Measurements from ENCODE around the gene BFAR.
A peak's percentile ranks its signal among the peaks of the same experiment; 100 is the strongest.
"Not testable (repeated sequence)": the region's sequence is repeated elsewhere in the genome, so short reads cannot be mapped to it uniquely, and the experiment has no call there.

BFAR gene

DNA sequence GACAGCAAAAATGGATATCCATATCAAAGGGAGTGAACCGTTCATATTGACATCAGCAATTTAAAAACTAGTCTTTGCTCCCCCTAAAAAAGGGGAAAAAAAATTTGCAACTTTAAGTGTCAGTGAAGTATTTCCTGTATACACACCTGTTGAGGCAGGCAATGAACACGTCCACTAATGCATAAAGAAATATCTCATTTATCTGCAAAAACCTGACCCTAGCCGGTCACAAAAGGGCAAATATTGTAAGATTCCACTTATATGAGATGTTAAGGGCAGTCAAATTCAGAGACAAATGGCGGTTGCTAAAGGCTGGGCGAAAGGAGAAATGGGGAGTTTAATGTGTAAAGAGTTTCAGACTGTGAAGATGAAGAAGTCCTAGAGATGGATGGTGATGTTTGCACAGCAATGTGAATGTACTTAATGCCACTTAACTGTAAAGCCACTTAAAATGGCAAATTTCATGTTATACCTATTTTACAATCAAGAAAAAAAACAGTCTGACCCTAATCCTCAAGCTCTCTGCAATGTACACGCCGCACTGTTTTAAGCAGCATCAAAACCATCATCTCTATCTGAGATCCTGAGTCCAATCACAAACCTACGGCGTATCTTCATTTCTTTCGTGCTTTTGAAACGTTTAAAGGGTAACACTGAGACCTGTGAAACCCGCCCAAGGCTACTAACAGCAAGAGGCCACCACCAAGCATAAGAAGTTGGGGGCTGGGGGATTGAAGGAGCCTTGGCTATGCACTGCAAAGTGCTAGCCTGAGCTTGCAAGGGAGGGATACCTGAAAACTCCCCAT lies 3.7 kb upstream of the BFAR start:
- Mint-ChIP-seq H3K9me3 (no peaks in the 10 kb centered on the region), H3K27ac (peak overlapping the region; percentile 96), H3K27me3 (no peaks in the 10 kb centered on the region), H3K4me1 (ENCODE audit: low read depth) (peaks cover 53% of the 10 kb centered on the region), H3K36me3 (ENCODE audit: low read depth) (peaks cover 70% of the 10 kb centered on the region), H3K4me3 (peak overlapping the region; percentile 95)
- DNase-seq = no peak

DNA sequence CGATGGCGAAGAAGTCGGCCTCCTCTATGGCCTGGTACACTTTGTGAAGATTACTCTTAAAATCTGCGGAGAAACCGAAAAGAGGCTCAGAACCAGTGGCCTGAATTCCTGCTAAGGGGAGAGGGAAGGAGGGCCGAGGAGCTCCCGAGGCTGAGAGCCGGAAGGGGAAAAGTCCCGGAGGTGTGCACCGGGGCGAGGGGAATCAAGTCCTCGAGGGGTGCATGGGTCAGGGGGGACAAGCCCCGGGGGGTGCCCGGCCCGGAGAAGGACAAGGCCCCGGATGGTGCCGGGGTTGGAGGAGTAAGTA lies 3.2 kb upstream of the BFAR start:
- Mint-ChIP-seq H3K36me3 (ENCODE audit: low read depth) (peaks cover 70% of the 10 kb centered on the region), H3K9me3 (no peaks in the 10 kb centered on the region), H3K27ac (peak overlapping the region; percentile 96), H3K27me3 (no peaks in the 10 kb centered on the region), H3K4me3 (peak overlapping the region; percentile 95), H3K4me1 (ENCODE audit: low read depth) (peaks cover 56% of the 10 kb centered on the region)
- no peak for DNase-seq

DNA sequence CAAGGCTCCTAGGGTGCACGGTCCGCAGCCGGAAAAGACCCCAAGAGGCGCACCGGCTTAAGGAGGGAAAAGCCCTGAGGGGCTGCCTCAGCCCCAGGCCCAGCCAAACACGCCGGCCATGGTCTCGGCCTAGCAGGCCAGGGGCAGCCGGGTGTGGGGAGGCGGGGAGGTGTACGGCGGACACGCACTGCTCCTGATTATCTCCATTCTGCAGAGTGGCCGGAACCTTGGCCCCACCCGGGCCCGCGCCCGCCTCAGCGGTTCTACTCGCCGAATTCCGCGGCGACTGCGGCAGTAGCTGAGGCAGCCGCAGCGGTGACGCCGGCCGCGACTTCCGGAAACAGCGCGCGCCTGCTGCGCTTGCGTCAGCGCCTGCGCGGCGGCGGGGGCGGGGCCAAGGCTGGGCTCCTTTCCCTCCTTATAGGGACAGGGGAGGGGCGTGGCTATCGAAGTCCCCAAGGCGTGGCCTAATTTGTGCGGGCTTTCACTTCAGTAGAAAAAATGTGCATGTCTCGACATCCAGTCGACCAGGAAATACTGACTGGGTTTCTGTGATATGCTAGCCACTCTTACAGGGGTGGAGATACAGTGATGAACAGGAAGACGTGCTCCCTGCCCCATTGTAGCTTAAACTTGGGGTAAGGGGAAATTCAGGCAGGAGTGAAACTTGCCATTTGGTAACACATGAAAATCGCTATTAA lies 2.7 kb upstream of the BFAR start, which contains the start of gene PARN:
Gene PARN, minus strand, starts transcription at position 342 of the 701 bp plus-strand sequence. Its CDS starts 135 bp downstream, at position 207.
- H3K27ac Mint-ChIP-seq = peak within 1 kb of the TSS; percentile 99
- no peaks in the 10 kb centered on the region for H3K9me3 Mint-ChIP-seq

DNA sequence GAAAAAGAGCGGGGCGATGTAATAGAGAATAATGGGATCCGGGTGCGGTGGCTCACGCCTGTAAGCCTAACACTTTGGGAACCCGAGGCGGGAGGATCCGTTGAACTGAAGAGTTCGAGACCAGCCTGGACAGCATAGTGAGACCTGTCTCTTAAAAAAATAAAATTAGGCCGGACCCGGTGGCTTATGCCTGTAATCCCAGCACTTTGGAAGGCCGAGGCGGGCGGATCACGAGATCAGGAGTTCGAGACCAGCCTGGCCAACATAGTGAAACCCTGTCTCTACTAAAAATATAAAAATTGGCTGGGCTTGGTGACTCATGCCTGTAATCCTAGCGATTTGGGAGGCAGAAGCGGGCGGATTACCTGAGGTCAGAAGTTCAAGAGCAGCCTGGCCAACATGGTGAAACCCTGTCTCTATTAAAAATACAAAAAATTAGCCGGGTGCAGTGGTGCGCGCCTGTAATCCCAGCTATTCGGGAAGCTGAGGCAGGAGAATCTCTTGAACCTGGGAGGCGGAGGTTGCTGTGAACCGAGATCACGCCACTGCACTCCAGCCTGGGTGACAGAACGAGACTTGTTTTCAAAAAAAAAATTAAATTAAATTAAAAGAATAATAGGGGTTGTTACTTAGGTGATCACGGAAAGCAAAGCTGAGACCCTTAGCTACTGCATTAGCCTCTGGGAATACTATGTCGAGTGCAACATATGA lies 2.0 kb upstream of the BFAR start:
- H3K27me3 Mint-ChIP-seq, DNase-seq, H3K9me3 Mint-ChIP-seq: not testable (repeated sequence)
- H3K4me3 Mint-ChIP-seq = peak overlapping the region; percentile 100
- H3K36me3 Mint-ChIP-seq (ENCODE audit: low read depth) = peaks cover 70% of the 10 kb centered on the region
- H3K27ac Mint-ChIP-seq = peak overlapping the region; percentile 99
- H3K4me1 Mint-ChIP-seq (ENCODE audit: low read depth) = peaks cover 65% of the 10 kb centered on the region

More for the DNA sequence above, 2.7 kb upstream of the BFAR start, which contains the start of gene PARN:
- DNase-seq = peak; percentile 98
- H3K27me3 Mint-ChIP-seq = no peaks in the 10 kb centered on the region
- peaks cover 61% of the 10 kb centered on the region for H3K4me1 Mint-ChIP-seq (ENCODE audit: low read depth)
- H3K4me3 Mint-ChIP-seq = peak within 1 kb of the TSS; percentile 95
- peaks cover 70% of the 10 kb centered on the region for H3K36me3 Mint-ChIP-seq (ENCODE audit: low read depth)

DNA sequence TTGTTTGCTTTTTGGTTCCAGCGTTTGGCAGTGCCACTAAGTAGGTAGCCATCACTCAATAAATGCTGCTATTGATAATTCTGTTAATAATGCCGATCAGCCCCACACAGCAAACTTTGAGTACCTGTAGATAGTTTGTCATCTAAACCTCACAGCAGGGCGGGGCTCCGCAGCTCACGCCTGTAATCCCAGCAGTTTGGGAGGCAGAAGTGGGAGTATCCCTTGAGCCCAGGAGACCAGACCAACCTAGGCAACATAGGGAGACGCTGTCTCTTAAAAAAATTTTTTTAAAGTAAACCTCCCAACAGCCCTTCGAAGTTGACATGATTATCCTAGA lies 1.6 kb downstream of the BFAR start:
- H3K27me3 Mint-ChIP-seq = no peaks in the 10 kb centered on the region
- H3K27ac Mint-ChIP-seq = peak overlapping the region; percentile 99
- no peaks in the 10 kb centered on the region for H3K9me3 Mint-ChIP-seq
- no peak for DNase-seq
- peaks cover 60% of the 10 kb centered on the region for H3K4me1 Mint-ChIP-seq (ENCODE audit: low read depth)
- peak overlapping the region; percentile 100 for H3K4me3 Mint-ChIP-seq
- peaks cover 72% of the 10 kb centered on the region for H3K36me3 Mint-ChIP-seq (ENCODE audit: low read depth)

DNA sequence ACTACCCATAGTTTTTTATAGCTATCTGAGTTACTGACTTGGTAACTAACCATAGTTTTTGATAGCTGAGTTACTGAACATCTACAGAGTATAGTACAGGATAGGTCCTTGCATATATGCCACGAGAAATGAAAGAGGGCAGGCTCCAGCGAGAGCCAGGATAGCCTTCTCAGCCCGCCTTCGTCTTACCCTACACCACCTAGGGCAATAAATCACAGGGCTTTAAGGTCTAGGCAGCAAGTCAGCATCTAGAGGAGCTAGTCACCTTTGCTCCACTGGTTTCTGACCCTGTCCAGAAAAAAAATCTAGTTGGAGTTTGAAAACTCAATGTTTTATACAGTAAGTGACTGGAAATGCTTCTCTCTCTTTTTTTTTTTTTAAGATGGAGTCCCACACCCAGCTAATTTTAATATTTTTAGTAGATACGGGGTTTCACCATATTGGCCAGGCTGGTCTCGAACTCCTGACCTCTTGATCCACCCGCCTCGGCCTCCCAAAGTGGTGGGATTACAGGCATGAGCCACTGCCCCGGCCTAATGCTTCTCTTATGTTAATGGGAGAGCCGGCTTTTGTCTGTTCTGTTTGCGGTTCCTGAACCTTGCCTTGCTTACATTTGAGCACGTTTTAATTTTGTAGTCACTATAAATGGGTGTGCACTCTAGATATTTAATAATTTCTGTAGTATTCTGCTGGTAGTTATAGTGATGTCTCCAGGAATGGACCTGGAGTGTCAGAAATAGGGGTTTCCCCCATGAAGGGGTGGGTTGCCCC lies 2.8 kb downstream of the BFAR start:
- no peaks in the 10 kb centered on the region for H3K27me3 Mint-ChIP-seq
- DNase-seq = no peak
- H3K4me1 Mint-ChIP-seq (ENCODE audit: low read depth) = peaks cover 67% of the 10 kb centered on the region
- H3K9me3 Mint-ChIP-seq = no peaks in the 10 kb centered on the region
- H3K4me3 Mint-ChIP-seq = peak overlapping the region; percentile 100
- peak overlapping the region; percentile 99 for H3K27ac Mint-ChIP-seq
- H3K36me3 Mint-ChIP-seq (ENCODE audit: low read depth) = peaks cover 81% of the 10 kb centered on the region

DNA sequence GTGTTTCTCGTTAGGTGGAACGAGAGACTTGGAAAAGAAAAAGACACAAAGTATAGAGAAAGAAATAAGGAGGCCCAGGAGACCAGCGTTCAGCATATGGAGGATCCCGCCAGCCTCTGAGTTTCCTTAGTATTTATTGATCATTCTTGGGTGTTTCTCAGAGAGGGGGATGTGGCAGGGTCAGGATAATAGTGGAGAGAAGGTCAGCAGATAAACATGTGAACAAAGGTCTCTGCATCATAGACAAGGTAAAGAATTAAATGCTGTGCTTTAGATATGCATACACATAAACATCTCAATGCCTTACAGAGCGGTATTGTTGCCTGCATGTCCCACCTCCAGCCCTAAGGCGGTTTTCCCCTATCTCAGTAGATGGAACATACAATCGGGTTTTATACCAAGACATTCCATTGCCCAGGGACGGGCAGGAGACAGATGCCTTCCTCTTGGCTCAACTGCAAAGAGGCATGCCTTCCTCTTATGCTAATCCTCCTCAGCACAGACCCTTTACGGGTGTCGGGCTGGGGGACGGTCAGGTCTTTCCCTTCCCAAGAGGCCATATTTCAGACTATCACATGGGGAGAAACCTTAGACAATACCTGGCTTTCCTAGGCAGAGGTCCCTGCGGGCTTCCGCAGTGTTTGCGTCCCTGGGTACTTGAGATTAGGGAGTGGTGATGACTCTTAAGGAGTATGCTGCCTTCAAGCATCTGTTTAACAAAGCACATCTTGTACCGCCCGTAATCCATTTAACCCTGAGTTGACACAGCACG lies 3.6 kb downstream of the BFAR start:
- peak overlapping the region; percentile 99 for H3K27ac Mint-ChIP-seq
- not testable (repeated sequence) for H3K9me3 Mint-ChIP-seq, H3K27me3 Mint-ChIP-seq, DNase-seq
- H3K4me3 Mint-ChIP-seq = peak overlapping the region; percentile 16
- H3K36me3 Mint-ChIP-seq (ENCODE audit: low read depth) = peaks cover 87% of the 10 kb centered on the region
- peaks cover 68% of the 10 kb centered on the region for H3K4me1 Mint-ChIP-seq (ENCODE audit: low read depth)

DNA sequence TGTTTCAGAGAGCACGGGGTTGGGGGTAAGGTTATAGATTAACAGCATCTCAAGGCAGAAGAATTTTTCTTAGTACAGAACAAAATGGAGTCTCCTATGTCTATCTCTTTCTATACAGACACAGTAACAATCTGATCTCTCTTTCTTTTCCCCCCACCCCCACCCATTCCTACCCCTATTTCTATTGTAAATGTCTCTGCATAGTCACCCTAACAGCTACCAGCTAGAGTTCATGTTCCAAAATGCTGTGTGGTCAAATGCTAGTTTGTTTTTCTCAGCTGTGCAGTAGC lies 4.1 kb downstream of the BFAR start:
- DNase-seq, H3K4me3 Mint-ChIP-seq, H3K9me3 Mint-ChIP-seq, H3K27me3 Mint-ChIP-seq: not testable (repeated sequence)
- peak overlapping the region; percentile 8 for H3K27ac Mint-ChIP-seq
- H3K4me1 Mint-ChIP-seq (ENCODE audit: low read depth) = peaks cover 64% of the 10 kb centered on the region
- H3K36me3 Mint-ChIP-seq (ENCODE audit: low read depth) = peaks cover 89% of the 10 kb centered on the region

DNA sequence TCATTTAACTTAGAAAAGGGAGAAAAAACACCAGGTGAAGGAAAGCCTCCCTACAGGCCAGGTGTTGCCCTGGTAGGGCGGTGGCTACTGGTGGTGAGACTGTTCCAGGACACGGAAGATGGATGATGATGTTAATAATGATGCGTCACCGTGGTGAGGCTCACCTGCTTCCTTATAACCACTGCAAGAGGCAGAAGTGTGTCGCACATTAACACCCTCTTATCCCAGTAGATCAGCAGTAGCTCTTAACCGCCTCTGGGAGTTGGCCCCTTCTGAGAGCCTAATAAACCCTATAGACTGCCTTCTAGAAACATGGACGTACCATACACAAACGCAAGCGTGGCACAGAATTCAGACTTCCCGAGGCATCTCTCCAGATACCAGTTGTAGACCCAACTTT lies 7.8 kb downstream of the BFAR start:
- Mint-ChIP-seq H3K9me3 (no peaks in the 10 kb centered on the region), H3K36me3 (ENCODE audit: low read depth) (peaks cover 92% of the 10 kb centered on the region), H3K27me3 (no peaks in the 10 kb centered on the region), H3K27ac (peak overlapping the region; percentile 76), H3K4me3 (no peak overlapping the region), H3K4me1 (ENCODE audit: low read depth) (peaks cover 53% of the 10 kb centered on the region)
- no peak for DNase-seq

DNA sequence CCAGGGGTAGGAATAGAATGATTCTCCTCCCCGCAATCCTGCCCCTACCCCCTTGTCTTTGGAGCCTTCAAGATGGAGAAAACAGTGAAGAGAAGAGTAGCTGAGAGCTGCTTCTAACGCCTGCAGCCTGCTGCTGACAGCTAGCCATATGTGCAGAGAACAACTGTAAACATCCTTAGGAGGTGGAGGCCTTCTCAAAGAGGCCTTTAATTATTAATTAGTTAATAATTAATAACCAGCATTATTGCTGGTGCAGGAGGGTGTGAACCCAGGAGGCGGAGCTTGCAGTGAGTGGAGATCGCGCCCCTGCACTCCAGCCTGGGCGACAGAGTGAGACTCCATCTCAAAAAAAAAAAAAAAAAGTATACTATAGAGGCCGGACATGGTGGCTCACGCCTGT lies 8.5 kb downstream of the BFAR start:
- DNase-seq = no peak
- Mint-ChIP-seq H3K36me3 (ENCODE audit: low read depth) (peaks cover 92% of the 10 kb centered on the region), H3K27me3 (no peaks in the 10 kb centered on the region), H3K4me1 (ENCODE audit: low read depth) (peaks cover 46% of the 10 kb centered on the region), H3K9me3 (no peaks in the 10 kb centered on the region), H3K27ac (peak overlapping the region; percentile 76), H3K4me3 (no peak overlapping the region)

DNA sequence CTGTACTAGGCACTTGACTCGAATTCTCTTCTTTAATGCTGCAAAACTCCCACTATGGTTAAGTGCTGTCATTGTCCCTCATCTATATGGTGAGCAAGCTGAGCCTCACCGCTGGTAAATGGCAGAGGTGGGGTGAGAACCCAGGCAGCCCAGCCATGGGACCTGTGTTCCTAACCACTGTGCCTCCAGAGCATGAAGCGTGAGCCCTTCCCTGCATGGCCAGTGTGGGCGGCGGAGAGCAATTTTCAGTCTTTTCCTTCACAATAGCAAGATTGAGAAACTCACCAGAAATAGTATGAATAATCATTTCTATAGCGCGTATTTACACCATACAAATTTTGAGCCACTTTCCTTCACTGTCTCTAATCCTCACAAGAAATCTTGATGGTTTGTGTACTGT lies 9.2 kb downstream of the BFAR start:
- Mint-ChIP-seq H3K4me3 (no peak overlapping the region), H3K36me3 (ENCODE audit: low read depth) (peaks cover 90% of the 10 kb centered on the region), H3K27ac (peak overlapping the region; percentile 84), H3K27me3 (no peaks in the 10 kb centered on the region), H3K4me1 (ENCODE audit: low read depth) (peaks cover 39% of the 10 kb centered on the region), H3K9me3 (no peaks in the 10 kb centered on the region)
- no peak for DNase-seq

DNA sequence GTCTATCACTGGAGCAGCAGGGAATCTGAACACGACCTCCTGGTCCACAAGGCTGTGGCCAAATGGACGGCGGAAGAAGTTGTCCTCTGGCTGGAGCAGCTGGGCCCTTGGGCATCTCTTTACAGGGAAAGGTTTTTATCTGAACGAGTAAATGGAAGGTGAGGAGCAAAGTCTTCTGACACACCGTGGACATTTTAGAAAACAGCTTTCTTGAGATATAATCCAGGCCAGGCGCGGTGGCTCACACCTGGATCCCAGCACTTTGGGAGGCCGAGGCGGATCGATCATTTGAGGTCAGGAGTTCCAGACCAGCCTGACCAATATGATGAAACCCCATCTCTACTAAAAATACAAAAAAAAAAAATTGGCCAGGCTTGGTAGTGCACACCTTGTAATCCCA lies 17.1 kb downstream of the BFAR start:
- Mint-ChIP-seq H3K4me1 (ENCODE audit: low read depth) (peaks cover 14% of the 10 kb centered on the region), H3K27ac (peak overlapping the region; percentile 85), H3K9me3 (no peaks in the 10 kb centered on the region), H3K27me3 (no peaks in the 10 kb centered on the region), H3K4me3 (no peak overlapping the region), H3K36me3 (ENCODE audit: low read depth) (peaks cover 87% of the 10 kb centered on the region)
- DNase-seq = no peak

DNA sequence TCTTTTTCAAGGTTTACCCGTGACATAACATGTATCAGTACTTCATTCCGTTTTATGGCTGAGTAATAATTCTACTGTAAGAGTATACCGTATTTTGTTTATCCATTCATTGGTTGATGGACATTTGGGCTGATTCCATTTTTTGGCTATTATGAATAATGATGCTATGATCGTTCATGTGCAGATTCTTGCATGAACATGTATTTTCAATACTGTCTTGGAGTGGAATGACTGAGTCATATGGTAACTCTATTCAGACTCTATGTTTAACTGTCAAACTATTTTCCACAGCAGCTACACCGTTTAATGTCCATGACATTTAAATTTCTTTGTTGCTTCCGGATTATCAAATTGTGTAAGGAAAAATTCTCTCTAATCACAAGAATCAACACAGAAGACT lies 17.9 kb downstream of the BFAR start:
- no peak for DNase-seq
- Mint-ChIP-seq H3K9me3 (no peaks in the 10 kb centered on the region), H3K4me3 (no peak overlapping the region), H3K4me1 (ENCODE audit: low read depth) (peaks cover 12% of the 10 kb centered on the region), H3K36me3 (ENCODE audit: low read depth) (peaks cover 85% of the 10 kb centered on the region), H3K27ac (peak overlapping the region; percentile 85), H3K27me3 (no peaks in the 10 kb centered on the region)

DNA sequence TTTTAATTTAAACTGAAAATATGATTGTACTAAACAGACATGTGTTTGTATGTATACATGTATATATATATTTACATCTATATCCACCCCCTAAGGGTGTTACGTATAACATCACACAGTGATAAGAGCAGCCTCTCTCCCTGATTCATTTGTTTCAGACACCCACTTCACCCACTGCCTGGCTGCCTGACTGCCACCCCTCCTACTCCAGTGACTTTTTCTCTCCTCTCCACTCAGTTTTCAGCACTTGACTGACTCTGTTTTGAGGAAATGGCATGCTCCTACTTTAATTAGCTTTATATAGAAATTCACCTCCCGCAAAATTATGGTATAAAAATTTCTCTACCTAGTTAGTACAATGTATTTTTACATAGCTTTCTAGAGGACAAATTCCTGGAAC lies 20.0 kb downstream of the BFAR start:
- Mint-ChIP-seq H3K4me3 (no peak overlapping the region), H3K4me1 (ENCODE audit: low read depth) (peaks cover 11% of the 10 kb centered on the region), H3K27ac (peak overlapping the region; percentile 66), H3K9me3 (no peaks in the 10 kb centered on the region), H3K36me3 (ENCODE audit: low read depth) (peaks cover 88% of the 10 kb centered on the region), H3K27me3 (no peaks in the 10 kb centered on the region)
- DNase-seq = no peak

Measured in activated T-cell treated with anti-CD3 and anti-CD28 coated beads, Interleukin-2, amount 50 U/mL, for 24 hours (primary cell).